Astrocyte of the cerebellum (primary cell): ENCODE measurements around the gene BANK1.

Experiments used
- DNase-seq: peaks from one replicate; pipeline ENCODE4 v3.0.0-alpha.2; 2011; ENCODE audit warnings: low read depth
- H3K4me3 ChIP-seq: 2 replicates; pipeline ENCODE4 v1.5.1; 2011; ENCODE audit warnings: mild to moderate bottlenecking, low read depth, low read length, moderate library complexity
- CTCF ChIP-seq: IDR thresholded peaks from 2 replicates; pipeline ENCODE4 v1.5.1; 2012; ENCODE audit warnings: low read length, low read depth, moderate library complexity, mild to moderate bottlenecking; ENCODE audit errors: missing control alignments
- in situ Hi-C: cut with HindIII; loops from 2 replicates; pipeline ENCODE4 v1.10.0; 2017; ENCODE audit warnings: low sequenced_read_pairs

Gene BANK1

GRCh38 chr4:101774807-101775206 lies 15.7 kb upstream of the BANK1 start:
- DNase-seq, result no peak
- in situ Hi-C loops, result no loop called here
- TF ChIP-seq CTCF, result no peak
- H3K4me3 ChIP-seq, result no peak overlapping the region

GRCh38 chr4:101777431-101777830 lies 13.1 kb upstream of the BANK1 start:
- no peak for DNase-seq
- no peak overlapping the region for H3K4me3 ChIP-seq
- in situ Hi-C loops, result no loop called here
- no peak for TF ChIP-seq CTCF

- H3K4me3 ChIP-seq, result no peak overlapping the region
- no peak for TF ChIP-seq CTCF
- in situ Hi-C loops, result no loop called here
- DNase-seq, result no peak
Measured at GRCh38 chr4:101780284-101780683, 10.2 kb upstream of the BANK1 start.

GRCh38 chr4:101782546-101782945 lies 8.0 kb upstream of the BANK1 start:
- no peak for DNase-seq
- no peak for TF ChIP-seq CTCF
- in situ Hi-C loops, result no loop called here
- H3K4me3 ChIP-seq, result no peak overlapping the region

GRCh38 chr4:101784957-101785356 lies 5.6 kb upstream of the BANK1 start:
- in situ Hi-C loops, result no loop called here
- no peak overlapping the region for H3K4me3 ChIP-seq

GRCh38 chr4:101785486-101785885 lies 5.0 kb upstream of the BANK1 start:
- H3K4me3 ChIP-seq, result no peak overlapping the region
- no peak for DNase-seq
- in situ Hi-C loops, result no loop called here
- no peak for TF ChIP-seq CTCF

More at GRCh38 chr4:101784957-101785356, 5.6 kb upstream of the BANK1 start:
- TF ChIP-seq CTCF, result no peak
- DNase-seq, result no peak
